Muscle of arm (tissue), 12 donors: ENCODE measurements around the gene TUBGCP3. TPM values are rescaled to one million over a fixed set of nuclear protein-coding genes. Genes with fewer than 3 reads are reported as not detected.

Experiments used
- DNase-seq: peaks from one replicate; pipeline ENCODE4 v3.0.0-alpha.2; 2013
- polyA plus RNA-seq, 12 donors: library from polyadenylated mRNA; unstranded; fragments of 120-200 nt; gene quantifications; one replicate each; pipeline ENCODE4 v1.2.1, GENCODE V29; 2013; ENCODE audit not compliant: insufficient read length in 12 of 12

TUBGCP3 gene
- polyA plus RNA-seq, 12 donors: 15.5 to 26.6 (median 19.2) TPM; not detected in 1

DNA sequence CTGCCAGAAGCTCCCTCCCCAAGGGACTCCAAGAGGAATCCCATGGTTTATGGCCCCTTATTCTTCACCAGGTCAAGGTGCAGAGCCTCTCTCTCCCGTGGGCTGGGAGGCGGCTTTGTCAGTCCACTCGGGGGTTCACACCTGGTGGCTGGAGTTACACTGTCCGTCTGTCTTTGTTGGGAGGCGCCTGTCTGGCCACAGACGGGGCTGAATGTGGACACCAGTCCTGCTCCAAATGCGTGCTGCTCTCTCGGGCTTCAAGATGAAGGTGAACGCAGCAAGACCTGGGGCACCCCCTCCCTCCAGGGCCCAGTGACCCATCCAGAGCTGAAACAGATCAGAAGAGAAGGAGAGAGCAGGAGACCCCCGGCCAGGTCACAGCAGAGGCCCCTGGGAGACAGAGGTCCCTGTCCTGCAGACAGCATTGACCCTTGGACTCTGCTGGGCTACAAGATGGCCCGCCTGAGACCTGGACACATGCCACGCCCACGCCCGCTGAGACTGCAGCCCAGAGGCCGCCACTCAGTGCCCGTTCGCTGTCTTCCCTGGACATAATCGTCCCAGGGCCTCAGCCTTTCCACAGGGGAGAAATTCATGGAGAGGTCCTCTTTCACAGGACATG, 29.9 kb upstream of the TUBGCP3 start:
- DNase-seq: no peak

DNA sequence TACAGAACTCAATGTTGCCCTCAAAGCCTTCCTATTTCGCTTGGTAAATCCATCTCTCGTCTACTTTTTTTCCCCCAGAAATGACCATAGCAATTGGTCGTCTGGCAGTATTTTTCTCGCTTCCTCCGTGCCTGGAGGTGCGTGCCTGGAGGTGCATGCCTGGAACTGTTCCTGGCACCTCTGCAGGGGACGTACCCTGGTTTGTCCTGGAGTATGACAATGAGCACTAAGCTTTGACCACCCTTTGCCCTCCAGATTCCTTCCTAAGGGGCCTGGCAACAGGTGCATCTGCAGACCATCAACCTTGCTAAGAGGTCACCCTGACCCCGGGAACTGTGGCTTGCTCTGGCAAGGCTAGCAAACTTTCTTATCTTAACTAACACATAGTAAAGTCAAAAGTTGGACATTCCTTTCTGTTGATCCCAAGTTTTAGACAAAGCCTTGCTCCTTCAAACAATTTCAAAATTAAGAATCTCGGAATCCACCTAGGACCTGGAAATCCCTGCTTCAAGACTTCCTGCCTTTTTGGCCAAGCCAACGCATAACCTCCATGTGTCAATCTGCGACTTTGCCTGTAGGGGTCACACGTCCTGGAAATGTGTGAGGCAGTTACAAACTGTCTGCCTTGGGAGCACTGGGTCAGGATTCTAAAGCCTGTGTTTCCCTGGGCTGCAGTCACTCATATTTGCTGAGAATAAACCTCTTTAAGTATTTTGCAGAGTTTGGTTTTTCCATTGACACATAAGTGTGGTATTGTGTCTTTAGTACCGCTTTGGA, 28.8 kb upstream of the TUBGCP3 start:
- DNase-seq: peak; percentile 39

DNA sequence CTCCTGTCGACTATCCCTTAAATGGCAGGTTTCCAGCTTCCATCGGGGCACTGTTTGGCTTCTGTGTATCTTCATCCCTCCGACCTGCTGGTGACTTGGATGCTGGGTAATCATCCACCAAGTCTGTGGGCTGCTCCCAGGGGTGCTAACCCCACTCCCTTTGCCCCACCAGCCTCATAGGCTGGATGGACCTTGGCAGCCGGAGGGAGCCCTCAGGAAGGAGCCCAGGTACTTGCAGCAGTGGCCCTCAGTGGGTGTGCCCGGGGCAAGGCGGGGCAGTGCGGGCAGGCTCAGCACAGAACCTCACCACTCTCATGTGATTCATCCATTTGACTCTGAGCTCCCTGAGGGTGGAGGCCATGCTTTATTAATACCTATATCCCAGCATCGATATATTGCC, 27.4 kb upstream of the TUBGCP3 start:
- DNase-seq: no peak

DNA sequence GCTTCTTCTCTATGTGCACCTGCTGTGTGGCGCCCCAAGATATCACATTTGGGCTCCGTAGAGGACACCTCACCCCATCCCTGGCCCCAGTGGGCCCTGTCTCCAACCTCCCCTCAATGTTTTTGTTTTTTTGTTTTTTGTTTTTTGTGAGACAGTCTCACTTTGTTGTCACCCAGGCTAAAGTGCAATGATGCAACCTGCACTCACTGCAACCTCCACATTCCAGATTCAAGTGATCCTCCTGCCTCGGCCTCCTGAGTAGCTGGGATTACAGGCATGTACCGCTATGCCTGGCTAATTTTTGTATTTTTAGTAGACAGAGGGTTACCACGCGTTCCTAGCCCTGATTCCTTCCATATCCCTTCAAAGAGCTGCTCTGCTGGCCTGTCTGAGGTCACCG, 26.9 kb upstream of the TUBGCP3 start:
- no peak for DNase-seq

DNA sequence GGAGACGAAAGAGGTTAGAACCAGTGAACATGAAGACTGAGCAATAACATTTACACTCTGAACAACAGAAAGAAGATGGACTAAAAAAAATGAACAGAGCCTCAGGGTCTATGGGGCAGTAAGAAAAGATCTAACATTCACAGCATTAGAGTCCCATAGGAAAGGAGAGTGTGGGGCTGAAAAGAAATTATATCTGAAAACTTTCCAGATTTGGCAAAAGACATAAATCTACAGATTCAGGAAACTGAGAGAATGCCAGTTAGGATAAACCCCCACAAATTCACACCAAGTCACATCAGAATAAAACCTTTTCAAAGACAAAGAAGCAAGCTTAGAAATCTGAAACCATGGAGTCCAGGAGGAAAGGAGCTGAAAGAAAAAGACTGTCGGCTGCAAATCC, 20.3 kb upstream of the TUBGCP3 start:
- no peak for DNase-seq

DNA sequence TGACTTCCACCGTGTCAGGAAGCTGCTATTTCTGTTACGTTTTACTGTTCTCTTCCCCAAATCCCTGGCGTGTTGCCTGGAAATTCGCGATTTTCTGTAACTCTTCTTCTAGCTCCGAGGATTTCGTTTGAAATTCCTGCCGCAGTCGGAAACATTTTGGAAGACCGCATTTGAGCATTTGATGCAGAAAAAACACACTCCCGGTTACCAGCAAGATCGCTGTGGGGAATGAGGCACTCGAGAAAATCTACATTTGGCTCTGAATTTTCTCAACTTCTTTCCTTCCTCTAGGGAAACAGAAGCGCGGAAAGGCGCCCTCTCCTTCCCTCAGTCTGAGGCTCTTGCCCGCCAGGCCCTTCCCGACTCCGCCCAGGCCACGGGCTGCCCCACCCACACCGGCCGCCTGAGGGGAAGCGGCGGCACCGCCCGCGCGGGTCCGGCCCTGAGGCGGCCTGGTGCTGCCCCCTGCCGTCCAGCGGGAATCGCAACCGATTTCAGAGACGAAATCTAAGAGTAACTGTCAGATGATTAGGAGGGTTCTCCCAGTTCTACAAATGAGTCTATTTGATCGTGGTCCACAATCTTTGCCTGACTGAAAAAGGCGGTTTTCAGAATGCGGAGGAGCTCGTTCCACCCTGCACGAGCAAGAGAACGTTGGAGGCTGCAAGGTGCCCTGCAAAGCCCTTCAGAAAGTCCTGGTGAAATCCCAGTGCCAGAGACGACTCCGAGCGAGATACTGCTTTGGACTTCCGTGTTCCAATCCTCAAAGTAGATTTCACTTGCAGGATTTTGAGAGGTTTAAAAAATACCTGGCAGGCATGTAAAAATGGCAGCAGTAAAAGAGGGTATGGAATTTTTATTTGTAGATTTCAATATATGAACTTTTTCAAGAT, 18.4 kb upstream of the TUBGCP3 start:
- DNase-seq: peak; percentile 90

DNA sequence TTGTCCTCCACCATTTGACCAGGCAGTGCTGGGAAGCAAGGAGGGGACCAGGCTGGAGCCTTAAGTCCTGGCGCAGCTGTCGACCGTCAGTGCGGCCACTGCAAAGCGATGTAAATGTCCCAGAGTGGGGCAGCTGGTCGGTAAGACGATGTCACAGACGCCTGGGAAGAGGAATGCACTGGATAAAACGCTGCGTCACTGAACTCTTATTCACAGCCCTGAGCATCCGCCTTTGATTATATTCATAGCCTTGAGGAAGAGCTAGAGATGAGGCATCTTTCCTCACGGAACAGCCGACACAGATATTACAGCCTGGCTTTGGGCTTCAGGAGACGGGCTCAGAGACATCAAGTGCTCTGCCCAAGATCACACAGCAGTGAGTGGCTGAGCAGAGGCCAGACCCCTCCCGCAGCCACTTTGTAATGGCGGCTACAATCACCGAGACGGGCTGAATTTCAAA, 17.6 kb upstream of the TUBGCP3 start:
- DNase-seq: no peak

DNA sequence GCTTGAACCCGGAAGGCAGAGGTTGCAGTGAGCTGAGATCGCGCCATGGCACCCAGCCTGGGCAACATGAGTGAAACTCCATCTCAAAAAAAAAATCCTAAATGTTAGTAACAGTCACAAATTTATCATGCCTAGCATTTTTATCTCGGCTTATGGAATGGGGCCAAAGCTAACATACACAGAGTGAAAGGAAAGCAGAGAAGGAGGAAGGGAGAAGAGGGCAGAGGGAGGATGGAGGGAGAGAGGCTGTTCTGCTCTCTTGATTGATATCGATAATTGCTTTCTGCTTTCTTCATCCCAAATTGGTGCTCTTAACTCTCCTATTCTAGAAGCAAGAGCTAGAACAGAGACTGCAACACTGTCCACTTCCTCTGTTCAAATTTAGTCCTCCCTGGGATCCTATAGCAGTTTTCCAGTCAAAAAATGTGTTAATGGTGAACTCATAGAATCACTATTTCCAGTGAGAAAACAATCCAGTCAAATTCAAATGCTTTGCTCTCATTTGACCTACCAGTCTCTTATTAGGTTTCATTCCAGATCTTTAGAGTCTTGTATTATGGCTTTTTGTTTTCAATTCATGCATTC, 15.8 kb upstream of the TUBGCP3 start:
- DNase-seq: no peak

DNA sequence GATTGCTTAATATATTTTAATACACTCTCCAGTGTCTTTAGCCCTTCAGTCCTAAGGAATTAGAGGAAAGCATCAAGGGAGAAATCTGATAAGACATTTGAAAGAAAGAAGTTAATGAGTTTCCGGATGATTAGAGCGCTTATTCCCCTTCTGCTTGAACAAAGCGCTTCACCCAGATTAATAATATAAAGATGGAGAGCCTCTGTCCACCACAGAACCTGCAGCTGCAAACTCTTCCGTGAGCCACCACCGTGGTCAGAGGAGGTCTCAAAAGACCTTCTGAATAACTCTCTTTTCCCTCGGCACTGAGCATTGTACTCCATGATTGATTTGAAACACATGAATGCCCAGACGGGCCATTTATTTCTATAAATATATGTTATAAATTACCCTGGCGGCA, 14.2 kb upstream of the TUBGCP3 start:
- DNase-seq: no peak

DNA sequence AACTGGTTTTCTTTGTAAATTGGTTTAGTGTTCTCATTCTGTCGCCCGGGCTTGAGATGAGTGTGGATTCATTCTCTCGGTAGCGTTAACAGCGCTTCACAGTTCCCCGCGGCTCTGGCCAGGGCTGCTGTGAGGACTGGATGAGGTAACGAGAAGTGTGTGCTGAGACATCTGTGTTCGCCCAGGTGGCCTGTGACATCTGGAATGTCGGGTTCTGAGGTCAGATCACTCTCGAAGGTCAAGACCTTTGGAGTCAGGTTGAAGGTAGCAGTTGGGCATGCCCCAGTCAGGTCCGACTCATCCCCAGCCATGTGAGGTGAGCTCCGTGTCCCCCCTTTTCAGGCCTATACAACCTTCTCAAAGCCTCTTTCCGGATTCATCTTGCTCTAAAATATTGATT, 13.4 kb upstream of the TUBGCP3 start:
- no peak for DNase-seq

DNA sequence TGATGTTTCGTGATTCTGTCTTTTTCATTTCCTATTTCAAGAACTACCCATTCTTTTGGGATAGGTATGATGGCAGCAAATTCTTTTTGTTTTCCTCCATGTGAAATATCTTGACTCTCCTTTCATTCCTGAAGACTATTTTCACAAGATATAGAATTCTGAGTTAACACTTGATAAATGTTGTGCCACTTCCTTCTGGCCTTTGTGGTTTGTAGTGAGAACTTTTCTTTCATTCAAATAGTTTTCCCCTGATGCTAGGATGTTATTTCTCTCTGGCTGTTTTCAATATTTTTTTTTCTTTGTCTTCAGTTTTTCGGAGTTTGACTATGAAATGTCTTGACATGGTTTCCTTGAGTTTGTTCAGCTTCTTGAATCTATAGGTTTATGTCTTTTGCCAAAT, 8.3 kb upstream of the TUBGCP3 start:
- DNase-seq: no peak

DNA sequence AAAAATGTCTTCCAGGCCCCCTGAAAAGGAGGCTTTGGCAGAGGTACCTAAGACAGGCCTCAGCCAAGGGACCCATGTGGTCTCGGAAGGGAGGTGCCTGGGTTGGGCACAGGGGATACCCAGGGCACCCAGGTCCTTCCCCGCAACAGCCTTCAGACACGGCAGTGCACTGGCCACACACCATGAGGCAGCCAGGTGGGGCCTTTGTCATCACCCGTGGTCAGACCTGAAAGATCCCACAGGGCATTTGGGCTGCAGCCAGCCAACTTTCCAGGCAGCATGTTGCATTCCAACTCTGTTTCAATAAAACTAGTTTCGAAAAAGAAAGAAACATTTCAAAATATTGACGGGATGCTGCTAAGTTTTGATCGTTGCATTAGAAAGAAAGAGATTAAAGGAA, 4.7 kb upstream of the TUBGCP3 start:
- no peak for DNase-seq

DNA sequence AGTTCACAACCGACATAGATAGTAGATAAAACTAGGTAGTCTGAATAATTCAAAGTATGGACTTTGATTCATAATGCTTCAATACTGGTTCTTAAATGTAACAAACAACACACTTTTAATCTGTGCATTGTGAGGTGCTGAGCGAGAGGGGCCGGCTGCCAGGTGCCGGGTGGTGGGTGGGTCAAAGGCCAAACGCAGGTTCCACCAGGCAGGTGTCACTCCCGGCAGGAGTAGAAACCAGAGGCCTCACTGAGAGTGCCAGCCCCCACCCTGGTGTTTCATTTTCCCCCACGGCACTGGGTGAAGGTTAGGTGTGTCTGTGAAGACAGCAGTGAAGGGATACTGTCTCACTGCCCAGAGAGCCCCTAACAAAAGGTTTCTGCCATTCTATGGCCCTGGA, 4.2 kb upstream of the TUBGCP3 start:
- DNase-seq: no peak

DNA sequence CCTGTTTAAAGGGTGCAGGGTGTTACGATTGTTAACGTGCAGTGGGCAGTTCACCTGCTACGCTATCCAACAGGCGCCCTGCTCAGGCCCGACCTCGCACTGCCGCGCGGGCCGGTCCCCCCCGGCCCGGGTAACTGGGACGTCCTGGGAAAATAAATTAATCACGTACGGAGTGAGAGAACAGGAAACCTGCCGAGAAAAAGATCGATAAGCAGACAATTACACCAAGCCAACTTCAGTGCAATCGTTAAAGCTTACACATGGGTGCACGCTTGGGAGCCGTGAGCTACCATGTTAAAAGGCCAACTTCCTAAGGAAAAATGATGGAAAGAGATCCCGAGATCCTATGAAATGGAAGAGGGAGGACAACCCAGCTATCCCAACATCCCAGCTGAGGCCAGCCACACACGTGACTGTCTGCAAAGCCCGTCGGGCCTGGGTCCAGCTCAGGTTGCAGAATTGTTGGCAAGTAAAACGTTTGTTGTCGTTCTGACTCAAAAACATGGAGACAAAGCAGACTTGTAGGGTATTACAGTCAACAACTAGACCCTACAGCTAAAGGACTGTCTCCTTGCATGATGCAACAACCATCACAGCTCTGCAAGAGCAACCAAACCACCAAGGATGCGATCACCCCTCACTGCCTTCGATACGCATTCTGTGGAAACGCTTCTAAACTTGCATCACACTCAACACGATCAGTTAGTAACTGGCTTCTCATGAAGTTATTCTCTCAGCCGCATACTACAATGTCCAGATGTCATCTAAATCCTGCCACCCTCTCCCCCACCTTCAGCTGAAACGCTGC, 741 bp upstream of the TUBGCP3 start:
- DNase-seq: no peak

DNA sequence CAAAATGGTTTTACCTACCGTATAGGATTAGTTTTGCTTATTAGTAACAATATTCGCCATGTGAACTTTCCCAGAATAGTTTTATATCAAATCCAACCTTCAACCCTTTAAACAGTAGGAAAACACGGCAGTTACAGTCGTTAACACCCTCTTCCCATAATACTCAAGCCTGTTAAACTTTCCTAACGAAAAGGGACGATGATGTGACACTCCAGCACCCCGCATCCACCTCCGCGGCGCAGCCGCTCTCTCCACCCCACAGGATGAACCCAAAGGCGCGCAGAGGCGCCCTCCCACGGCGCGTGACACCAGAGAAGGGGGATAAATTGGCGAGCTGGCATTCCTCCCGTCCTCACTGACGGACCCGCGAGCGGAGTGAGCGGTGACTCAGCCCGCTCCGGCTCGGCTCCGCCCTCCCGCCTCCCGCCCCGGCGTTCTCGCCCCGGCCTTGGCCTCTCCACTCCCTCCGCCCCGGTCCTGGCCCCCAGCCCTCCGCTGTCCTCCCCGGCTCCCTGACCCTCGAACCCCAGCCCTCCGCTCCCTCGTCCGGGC, 665 bp downstream of the TUBGCP3 start:
- peak; percentile 83 for DNase-seq

DNA sequence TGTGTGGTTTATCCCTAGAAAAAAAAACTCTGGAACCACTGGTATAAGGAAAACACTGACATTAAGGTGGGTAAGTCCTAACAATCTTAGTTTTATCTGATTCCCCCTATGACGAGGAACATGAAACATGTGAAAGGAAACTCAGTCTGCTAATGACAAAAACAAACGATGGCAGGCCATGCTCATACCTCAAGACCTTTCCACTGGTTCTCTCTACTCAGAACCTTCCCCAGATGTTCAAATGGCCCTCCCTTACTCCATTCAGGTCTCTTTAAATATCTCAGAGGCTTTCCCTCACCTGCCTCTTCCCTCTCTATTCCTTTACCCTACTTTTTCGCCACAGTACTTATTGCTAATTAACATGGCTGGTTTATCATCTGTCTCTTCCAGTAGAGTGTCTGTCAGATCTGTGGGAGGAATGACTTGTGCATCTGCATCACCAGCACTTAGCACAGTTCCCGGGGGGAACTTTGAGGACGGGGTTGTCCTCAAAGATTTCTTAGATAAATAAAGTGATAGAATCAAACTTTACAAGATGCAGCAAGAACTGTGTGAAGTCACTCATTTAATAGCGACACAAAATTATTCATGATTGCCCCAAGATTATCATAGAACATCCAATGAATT, 1.5 kb downstream of the TUBGCP3 start:
- DNase-seq: no peak

DNA sequence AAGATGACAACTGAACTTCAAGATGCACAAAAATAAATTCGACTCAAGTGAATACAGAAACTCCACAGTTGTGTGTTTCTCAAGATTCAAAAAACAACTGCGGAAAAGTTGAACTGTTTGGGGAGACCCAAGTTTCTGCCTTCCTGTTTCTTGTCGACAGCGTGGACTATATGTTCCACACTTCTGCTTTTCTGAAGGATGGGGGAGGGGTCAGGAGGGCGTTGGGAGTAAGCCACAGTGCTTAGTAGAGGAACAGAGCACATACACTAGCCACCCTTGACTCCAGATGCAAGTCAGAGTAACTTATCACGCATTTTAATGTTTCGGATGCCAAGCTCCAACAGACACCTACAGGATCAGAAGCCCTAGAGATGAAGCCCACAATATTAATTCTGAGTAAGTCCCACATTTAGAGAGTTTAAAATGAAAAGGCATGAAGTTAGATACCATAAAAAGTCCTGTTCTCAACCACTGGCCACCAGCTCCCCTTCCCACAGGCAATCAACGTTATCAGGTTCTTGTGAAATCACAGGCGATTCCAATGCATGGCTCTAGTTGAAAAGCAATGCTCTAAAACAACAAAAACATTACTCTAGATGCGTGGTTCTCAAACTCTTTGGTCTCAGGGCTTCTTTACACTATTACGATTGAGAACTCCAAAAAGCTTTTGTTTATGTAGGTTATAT, 4.2 kb downstream of the TUBGCP3 start:
- DNase-seq: no peak

DNA sequence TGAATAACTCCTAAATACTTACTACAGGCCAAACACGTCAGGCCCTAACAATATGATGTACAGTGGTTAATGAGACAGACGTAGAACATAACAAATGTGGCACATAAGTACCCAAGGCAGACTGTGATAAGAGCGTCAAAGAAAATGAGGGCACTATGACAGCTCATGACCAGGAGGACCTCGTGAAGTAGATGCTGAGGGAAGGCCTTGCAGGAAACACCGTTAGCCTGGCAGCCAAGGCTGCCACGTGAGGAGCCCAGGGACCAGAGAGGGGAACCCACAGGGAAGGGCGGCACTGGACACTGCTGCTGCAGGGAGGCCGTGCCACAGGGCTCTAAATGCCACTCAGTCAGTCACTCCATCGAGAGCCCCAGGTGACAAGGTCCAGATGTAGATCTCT, 5.7 kb downstream of the TUBGCP3 start:
- DNase-seq: no peak

DNA sequence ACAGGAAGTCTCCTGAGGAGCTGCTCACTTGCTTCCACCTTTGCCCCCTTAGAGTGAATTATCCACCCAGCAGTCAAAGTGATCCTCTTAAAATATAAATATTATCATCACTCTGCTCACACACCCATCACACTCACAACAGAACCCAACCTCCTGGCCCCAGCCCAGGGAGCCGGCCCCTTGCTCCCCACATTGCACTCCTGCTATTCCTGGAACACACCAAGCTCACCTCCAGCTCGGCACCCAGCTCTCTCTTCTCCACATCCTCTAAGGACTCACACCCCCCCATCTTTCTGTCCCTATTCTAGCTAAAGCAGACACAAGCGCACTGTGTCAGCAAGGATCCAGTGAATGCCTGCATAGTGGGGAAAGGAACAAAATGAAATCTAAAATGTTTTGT, 7.0 kb downstream of the TUBGCP3 start:
- DNase-seq: no peak

DNA sequence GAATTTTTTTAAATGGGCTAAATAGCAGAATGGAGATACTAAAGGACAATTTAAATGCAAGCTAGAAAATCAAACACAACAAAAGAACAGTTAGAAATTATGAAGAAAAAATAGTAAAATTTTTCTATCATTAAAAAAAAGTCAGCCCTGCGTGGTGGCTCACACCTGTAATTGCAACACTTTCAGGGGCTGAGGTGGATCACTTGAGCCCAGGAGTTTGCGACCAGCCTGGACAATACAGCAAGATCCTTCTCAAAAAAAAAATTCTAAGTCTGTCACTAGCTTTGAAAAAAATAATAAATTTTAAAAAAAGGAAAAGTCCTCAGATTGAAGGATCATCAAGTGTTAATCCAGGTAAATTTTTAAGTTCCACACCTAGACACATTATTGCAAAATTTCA, 7.7 kb downstream of the TUBGCP3 start:
- no peak for DNase-seq
